ENCODE measurements around the gene AOPEP. TPM values are rescaled to one million over a fixed set of nuclear protein-coding genes. Genes with fewer than 3 reads are reported as not detected.

The AOPEP gene
- total RNA-seq, 1 donor from 2014 or later = 305 TPM

GRCh38 chr9:94804316-94804715, 77.8 kb downstream of the AOPEP start:
- Histone ChIP-seq H3K4me1 (peaks cover 82% of the 10 kb centered on the region), H3K27me3 (no peaks in the 10 kb centered on the region), H3K36me3 (no peaks in the 10 kb centered on the region), H3K27ac (peak overlapping the region; percentile 62), H3K9me3 (no peaks in the 10 kb centered on the region), H3K4me3 (no peak overlapping the region)
- no peak for DNase-seq (ENCODE audit: extremely low spot score in 2 of 2)
- TF ChIP-seq POLR2AphosphoS5 (IDR thresholded peaks at IDR 0.05; ENCODE audit: insufficient read depth in 1 of 2, low read depth in 1 of 2) (no peak), CTCF (IDR thresholded peaks at IDR 0.05) (no peak), POLR2A (IDR thresholded peaks at IDR 0.05) (no peak)
- intact Hi-C loops (cut with DNase I) = no loop called here

- Histone ChIP-seq H3K9me3 (no peaks in the 10 kb centered on the region), H3K27me3 (no peaks in the 10 kb centered on the region), H3K4me3 (no peak overlapping the region), H3K4me1 (peaks cover 74% of the 10 kb centered on the region), H3K27ac (peak overlapping the region; percentile 62), H3K36me3 (peaks cover 0 to 3% of the 10 kb centered on the region in 2 donors)
- intact Hi-C loops (cut with DNase I) = no loop called here
- DNase-seq (ENCODE audit: extremely low spot score in 2 of 2) = no peak
- TF ChIP-seq CTCF (IDR thresholded peaks at IDR 0.05) (no peak), POLR2AphosphoS5 (IDR thresholded peaks at IDR 0.05; ENCODE audit: insufficient read depth in 1 of 2, low read depth in 1 of 2) (no peak), POLR2A (IDR thresholded peaks at IDR 0.05) (no peak)
Observed at GRCh38 chr9:94805051-94805489, 78.6 kb downstream of the AOPEP start.

GRCh38 chr9:94805585-94805984, 79.1 kb downstream of the AOPEP start:
- Histone ChIP-seq H3K27ac (peak overlapping the region; percentile 62), H3K4me1 (peaks cover 70% of the 10 kb centered on the region), H3K4me3 (no peak overlapping the region), H3K27me3 (no peaks in the 10 kb centered on the region), H3K36me3 (peaks cover 0 to 5% of the 10 kb centered on the region in 2 donors), H3K9me3 (no peaks in the 10 kb centered on the region)
- intact Hi-C loops (cut with DNase I) = no loop called here
- DNase-seq (ENCODE audit: extremely low spot score in 2 of 2) = no peak
- TF ChIP-seq POLR2AphosphoS5 (IDR thresholded peaks at IDR 0.05; ENCODE audit: insufficient read depth in 1 of 2, low read depth in 1 of 2) = peak; percentile 20 to 93
- TF ChIP-seq POLR2A (IDR thresholded peaks at IDR 0.05) = no peak

- H3K4me1 ChIP-seq = peaks cover 67% of the 10 kb centered on the region
- H3K9me3 ChIP-seq = no peaks in the 10 kb centered on the region
- intact Hi-C loops (cut with DNase I) = no loop called here
- H3K27ac ChIP-seq = peak overlapping the region; percentile 62
- peaks cover 0 to 5% of the 10 kb centered on the region in 2 donors for H3K36me3 ChIP-seq
- H3K4me3 ChIP-seq = no peak overlapping the region
- DNase-seq (ENCODE audit: extremely low spot score in 2 of 2) = no peak
- TF ChIP-seq CTCF (IDR thresholded peaks at IDR 0.05) (no peak), POLR2AphosphoS5 (IDR thresholded peaks at IDR 0.05; ENCODE audit: insufficient read depth in 1 of 2, low read depth in 1 of 2) (no peak), POLR2A (IDR thresholded peaks at IDR 0.05) (no peak)
- H3K27me3 ChIP-seq = no peaks in the 10 kb centered on the region
Observed at GRCh38 chr9:94806307-94806893, 79.9 kb downstream of the AOPEP start.

- Histone ChIP-seq H3K27ac (peak overlapping the region; percentile 12), H3K27me3 (no peaks in the 10 kb centered on the region), H3K4me3 (no peak overlapping the region), H3K4me1 (peaks cover 62% of the 10 kb centered on the region), H3K9me3 (no peaks in the 10 kb centered on the region), H3K36me3 (peaks cover 0 to 5% of the 10 kb centered on the region in 2 donors)
- TF ChIP-seq POLR2AphosphoS5 (IDR thresholded peaks at IDR 0.05; ENCODE audit: insufficient read depth in 1 of 2, low read depth in 1 of 2) (no peak), POLR2A (IDR thresholded peaks at IDR 0.05) (no peak), CTCF (IDR thresholded peaks at IDR 0.05) (no peak)
- intact Hi-C loops (cut with DNase I) = no loop called here
- DNase-seq (ENCODE audit: extremely low spot score in 2 of 2) = no peak
Observed at GRCh38 chr9:94807556-94807955, 81.1 kb downstream of the AOPEP start.
